ENCODE measurements around the gene SFMBT1. TPM values are rescaled to one million over a fixed set of nuclear protein-coding genes. Genes with fewer than 3 reads are reported as not detected.

The SFMBT1 gene
- total RNA-seq, 1 donor from 2014 or later = 5.8 TPM

- H3K9me3 Mint-ChIP-seq (ENCODE audit: unreplicated experiment) = no peaks in the 10 kb centered on the region
- H3K4me3 Mint-ChIP-seq (ENCODE audit: unreplicated experiment) = no peak overlapping the region
- TF ChIP-seq, protein P1, sequence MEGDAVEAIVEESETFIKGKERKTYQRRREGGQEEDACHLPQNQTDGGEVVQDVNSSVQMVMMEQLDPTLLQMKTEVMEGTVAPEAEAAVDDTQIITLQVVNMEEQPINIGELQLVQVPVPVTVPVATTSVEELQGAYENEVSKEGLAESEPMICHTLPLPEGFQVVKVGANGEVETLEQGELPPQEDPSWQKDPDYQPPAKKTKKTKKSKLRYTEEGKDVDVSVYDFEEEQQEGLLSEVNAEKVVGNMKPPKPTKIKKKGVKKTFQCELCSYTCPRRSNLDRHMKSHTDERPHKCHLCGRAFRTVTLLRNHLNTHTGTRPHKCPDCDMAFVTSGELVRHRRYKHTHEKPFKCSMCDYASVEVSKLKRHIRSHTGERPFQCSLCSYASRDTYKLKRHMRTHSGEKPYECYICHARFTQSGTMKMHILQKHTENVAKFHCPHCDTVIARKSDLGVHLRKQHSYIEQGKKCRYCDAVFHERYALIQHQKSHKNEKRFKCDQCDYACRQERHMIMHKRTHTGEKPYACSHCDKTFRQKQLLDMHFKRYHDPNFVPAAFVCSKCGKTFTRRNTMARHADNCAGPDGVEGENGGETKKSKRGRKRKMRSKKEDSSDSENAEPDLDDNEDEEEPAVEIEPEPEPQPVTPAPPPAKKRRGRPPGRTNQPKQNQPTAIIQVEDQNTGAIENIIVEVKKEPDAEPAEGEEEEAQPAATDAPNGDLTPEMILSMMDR (IDR thresholded peaks at IDR 0.05; ENCODE audit: unreplicated experiment) = no peak
- H3K4me1 Mint-ChIP-seq (ENCODE audit: unreplicated experiment) = no peaks in the 10 kb centered on the region
- DNase-seq (ENCODE audit: low spot score) = no peak
- H3K27ac Mint-ChIP-seq (ENCODE audit: unreplicated experiment) = no peak overlapping the region
- H3K27me3 Mint-ChIP-seq (ENCODE audit: unreplicated experiment) = no peaks in the 10 kb centered on the region
- peaks cover 15% of the 10 kb centered on the region for H3K36me3 Mint-ChIP-seq (ENCODE audit: low read depth, unreplicated experiment)
Measured at GRCh38 chr3:52881871-52882270, 164.0 kb downstream of the SFMBT1 start.

DNA sequence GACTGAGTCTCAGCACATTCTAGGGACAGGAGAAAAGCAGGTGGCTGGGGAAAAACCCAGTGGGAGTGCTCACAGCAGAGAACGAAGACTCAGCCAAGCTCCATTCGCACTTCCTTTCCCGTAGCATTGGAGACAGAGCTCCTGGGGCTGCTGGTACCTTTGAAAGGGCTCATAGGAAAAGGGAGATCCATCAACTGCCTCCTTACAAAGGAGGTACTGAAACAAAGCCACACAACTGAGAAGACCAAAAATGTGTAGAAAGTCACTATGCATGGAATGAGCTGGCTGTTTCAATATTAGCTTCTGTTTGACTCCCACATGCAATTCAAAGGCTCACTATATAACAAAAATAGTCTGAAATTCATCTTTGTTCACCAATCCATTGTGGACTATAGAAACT is 165.4 kb downstream of the SFMBT1 start:
- Mint-ChIP-seq H3K9me3 (ENCODE audit: unreplicated experiment) (no peaks in the 10 kb centered on the region), H3K27ac (ENCODE audit: unreplicated experiment) (no peak overlapping the region), H3K4me3 (ENCODE audit: unreplicated experiment) (no peak overlapping the region), H3K36me3 (ENCODE audit: low read depth, unreplicated experiment) (peaks cover 7% of the 10 kb centered on the region), H3K27me3 (ENCODE audit: unreplicated experiment) (no peaks in the 10 kb centered on the region), H3K4me1 (ENCODE audit: unreplicated experiment) (no peaks in the 10 kb centered on the region)
- TF ChIP-seq, protein P1 (IDR thresholded peaks at IDR 0.05; ENCODE audit: unreplicated experiment) = no peak
- no peak for DNase-seq (ENCODE audit: low spot score)

- no peaks in the 10 kb centered on the region for H3K9me3 Mint-ChIP-seq (ENCODE audit: unreplicated experiment)
- H3K4me3 Mint-ChIP-seq (ENCODE audit: unreplicated experiment) = no peak overlapping the region
- TF ChIP-seq, protein P1 (IDR thresholded peaks at IDR 0.05; ENCODE audit: unreplicated experiment) = no peak
- no peaks in the 10 kb centered on the region for H3K4me1 Mint-ChIP-seq (ENCODE audit: unreplicated experiment)
- H3K27me3 Mint-ChIP-seq (ENCODE audit: unreplicated experiment) = no peaks in the 10 kb centered on the region
- H3K27ac Mint-ChIP-seq (ENCODE audit: unreplicated experiment) = no peak overlapping the region
- no peak for DNase-seq (ENCODE audit: low spot score)
- peaks cover 3% of the 10 kb centered on the region for H3K36me3 Mint-ChIP-seq (ENCODE audit: low read depth, unreplicated experiment)
Measured at GRCh38 chr3:52880047-52880446, 165.8 kb downstream of the SFMBT1 start.

- TF ChIP-seq, protein P1 (IDR thresholded peaks at IDR 0.05; ENCODE audit: unreplicated experiment) = no peak
- no peak overlapping the region for H3K4me3 Mint-ChIP-seq (ENCODE audit: unreplicated experiment)
- no peak overlapping the region for H3K27ac Mint-ChIP-seq (ENCODE audit: unreplicated experiment)
- H3K36me3 Mint-ChIP-seq (ENCODE audit: low read depth, unreplicated experiment) = no peaks in the 10 kb centered on the region
- H3K27me3 Mint-ChIP-seq (ENCODE audit: unreplicated experiment) = peaks cover 2% of the 10 kb centered on the region
- no peaks in the 10 kb centered on the region for H3K9me3 Mint-ChIP-seq (ENCODE audit: unreplicated experiment)
- DNase-seq (ENCODE audit: low spot score) = no peak
- H3K4me1 Mint-ChIP-seq (ENCODE audit: unreplicated experiment) = no peaks in the 10 kb centered on the region
Measured at GRCh38 chr3:52879581-52879980, 166.3 kb downstream of the SFMBT1 start.

DNA sequence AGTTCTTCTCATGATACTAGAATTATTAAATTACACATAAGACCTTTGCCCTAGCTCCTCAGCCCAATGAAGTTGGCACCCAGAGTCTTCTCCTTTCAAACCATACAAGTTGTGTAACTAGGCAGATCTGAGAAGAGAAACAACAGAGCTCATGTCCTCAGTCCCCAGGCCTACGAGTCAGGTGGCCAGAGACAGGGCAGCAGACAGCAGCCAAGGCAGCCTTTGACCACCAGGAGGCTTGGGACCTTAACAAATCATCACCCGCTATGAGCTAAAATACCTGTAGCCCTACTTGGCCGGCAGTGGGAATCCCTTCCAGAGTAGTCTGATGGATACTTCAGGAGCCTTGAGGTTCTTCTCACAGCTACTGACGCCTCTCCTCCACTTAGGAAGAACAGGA is 166.8 kb downstream of the SFMBT1 start:
- Mint-ChIP-seq H3K27me3 (ENCODE audit: unreplicated experiment) (peaks cover 2% of the 10 kb centered on the region), H3K4me1 (ENCODE audit: unreplicated experiment) (no peaks in the 10 kb centered on the region), H3K36me3 (ENCODE audit: low read depth, unreplicated experiment) (no peaks in the 10 kb centered on the region), H3K4me3 (ENCODE audit: unreplicated experiment) (no peak overlapping the region), H3K27ac (ENCODE audit: unreplicated experiment) (no peak overlapping the region), H3K9me3 (ENCODE audit: unreplicated experiment) (no peaks in the 10 kb centered on the region)
- TF ChIP-seq, protein P1 (IDR thresholded peaks at IDR 0.05; ENCODE audit: unreplicated experiment) = peak; percentile 43
- no peak for DNase-seq (ENCODE audit: low spot score)

Data from endothelial cell (in vitro differentiated cells).